GM03348 (cell line): ENCODE results near the gene ADRA2C.

Experiments
- DNase-seq: peaks from one replicate; pipeline ENCODE4 v3.0.0; 2012; ENCODE audit warnings: low spot score

The ADRA2C gene

GRCh38 chr4:3733195-3733594, 33.0 kb upstream of the ADRA2C start:
- no peak for DNase-seq

- DNase-seq = no peak
These were observed 31.0 kb upstream of the ADRA2C start for GRCh38 chr4:3735196-3735595.

- DNase-seq = no peak
These were observed 29.9 kb upstream of the ADRA2C start for GRCh38 chr4:3736290-3736689.

DNA sequence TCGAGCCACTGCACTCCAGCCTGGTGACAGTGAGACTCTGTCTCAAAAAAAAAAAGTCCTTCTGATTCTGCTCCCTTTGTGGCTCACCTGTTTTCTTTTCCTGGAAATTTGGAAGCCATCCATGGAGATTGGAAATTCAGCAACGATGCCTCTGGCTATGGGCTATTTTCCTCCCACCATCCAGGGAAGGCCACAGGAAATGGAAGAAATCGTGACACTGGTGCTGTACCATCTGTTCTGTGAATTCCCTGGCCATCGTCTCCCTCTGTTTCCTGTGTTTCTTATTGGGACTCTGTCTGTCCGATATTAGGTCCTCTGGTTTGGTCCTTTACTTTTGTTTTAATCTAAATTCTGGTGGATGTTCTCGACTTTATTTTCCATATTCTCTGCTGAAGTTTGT, 29.4 kb upstream of the ADRA2C start:
- DNase-seq = no peak

DNA sequence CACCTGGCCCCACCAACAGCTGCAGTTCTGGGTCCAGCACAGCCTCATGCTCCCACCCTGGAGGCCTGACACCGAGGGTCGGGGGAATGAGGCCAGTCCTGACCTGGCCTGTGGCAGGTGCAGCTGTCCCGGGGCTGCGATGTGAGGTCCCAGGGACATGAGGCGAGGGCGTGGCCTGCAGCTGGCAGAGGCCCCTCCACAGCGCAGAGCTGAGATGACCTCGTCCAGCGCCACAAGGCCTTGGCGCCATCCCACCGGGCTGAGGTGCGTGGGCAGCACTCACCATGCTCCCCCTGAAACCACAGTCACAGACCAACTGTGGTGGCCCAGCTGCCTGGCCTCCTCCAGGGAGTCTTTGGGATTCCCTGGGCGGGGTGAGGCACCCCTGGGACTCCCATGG, 26.6 kb upstream of the ADRA2C start:
- DNase-seq = no peak

- DNase-seq = no peak
These were observed 25.9 kb upstream of the ADRA2C start for GRCh38 chr4:3740256-3740655.

- no peak for DNase-seq
These were observed 24.8 kb upstream of the ADRA2C start for GRCh38 chr4:3741217-3742011.

DNA sequence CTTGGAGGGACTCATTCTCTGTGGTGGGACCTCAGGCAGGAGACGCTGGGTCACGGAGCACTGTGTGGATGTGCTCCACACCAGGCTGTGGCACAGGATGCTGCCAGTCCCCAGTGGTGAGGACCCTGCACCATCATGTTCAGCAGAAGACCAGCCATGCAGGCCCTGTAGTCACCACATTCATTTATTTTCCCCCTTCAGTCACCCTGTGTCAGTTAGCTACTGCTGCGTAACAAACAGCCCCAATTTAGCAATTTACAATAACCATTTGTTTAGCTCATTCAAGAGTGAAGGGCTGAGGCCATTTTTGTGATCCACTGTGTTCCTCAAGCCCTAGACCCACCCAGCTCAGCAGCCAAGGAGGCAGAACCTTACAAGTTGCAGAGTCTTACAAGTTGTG, 23.6 kb upstream of the ADRA2C start:
- DNase-seq = no peak

DNA sequence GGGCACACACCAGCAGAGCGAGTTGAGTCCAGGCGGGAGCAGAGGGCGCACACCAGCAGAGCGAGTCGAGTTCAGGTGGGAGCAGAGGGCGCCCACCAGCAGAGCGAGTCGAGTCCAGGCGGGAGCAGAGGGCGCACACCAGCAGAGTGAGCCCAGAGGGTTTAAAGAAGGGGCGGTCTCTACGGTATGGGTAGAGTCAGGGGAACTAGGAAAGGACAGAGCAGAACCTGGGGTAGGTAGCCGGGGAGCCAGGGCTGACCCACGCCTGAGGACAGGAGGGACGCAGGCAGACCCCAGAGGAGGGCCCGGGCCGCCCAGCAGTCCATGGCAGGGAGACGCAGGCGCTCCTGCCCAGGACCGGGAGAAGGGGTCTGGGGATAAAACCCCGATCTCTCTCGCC, 22.0 kb upstream of the ADRA2C start:
- no peak for DNase-seq

- no peak for DNase-seq
These were observed 21.3 kb upstream of the ADRA2C start for GRCh38 chr4:3744901-3745300.

DNA sequence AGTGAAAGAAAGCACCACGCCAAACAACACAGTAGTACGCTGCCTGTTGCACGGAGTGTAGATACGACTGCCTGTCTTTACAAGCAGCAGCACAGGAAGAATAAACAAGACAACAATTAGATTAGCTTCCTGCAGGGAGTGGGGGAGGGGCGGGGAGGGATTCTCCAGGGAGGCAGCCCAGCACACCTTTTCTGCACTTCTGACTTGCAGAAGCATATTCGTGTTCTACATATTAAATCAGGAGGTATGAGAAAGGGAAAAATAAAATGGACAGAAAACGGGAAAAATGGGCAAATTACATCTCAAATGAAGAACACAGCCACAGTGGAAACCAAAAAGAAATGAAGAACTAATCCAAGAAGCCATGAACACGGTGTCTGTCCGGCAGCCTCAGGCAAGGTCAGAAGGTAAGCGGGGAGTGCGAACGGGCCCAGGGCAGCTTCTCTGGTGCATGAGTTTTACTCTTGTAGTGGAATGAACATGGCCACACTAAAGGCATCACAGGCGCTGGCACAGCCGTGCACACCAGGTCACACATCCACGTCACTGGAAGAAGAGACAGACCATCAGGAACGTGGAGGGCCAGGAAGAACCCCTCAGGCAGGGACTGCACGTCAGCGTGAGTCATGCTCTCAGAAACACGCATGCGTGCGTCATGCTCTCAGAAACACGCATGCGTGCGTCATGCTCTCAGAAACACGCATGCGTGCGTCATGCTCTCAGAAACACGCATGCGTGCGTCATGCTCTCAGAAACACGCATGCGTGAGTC, 20.1 kb upstream of the ADRA2C start:
- DNase-seq = no peak

DNA sequence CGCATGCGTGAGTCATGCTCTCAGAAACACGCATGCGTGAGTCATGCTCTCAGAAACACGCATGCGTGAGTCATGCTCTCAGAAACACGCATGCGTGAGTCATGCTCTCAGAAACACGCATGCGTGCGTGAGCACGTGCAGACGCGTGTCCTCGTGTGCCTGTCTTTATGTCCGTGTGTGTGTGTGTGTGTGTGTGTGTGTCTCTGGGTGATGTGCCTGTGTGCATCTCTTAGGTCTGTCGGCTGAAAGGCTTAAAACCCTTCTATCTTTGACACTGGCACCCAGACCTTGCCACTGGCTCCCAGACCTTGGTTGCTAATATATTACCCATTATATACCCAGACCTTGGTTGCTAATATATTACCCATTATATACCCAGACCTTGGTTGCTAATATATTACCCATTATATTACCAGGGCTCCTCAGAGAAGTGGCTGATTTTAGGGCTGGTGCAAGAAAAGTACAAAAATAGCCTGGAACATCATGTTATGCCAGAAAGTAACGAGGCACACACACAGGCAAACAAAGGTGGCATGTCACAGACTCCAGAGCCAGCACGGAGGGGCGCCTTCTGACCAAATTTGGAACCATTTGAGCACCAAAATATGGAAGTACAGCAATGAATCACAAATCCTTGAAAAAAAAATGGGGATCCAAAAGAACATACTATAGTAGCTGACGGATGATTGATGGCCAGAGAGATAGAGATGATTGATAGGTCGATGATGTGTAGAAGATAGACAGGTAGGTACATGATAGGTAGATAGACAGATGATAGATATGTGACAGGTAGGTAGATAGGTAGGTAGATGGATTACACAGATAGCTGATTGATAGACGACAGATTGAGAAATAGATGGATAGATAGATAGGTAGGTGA, 19.2 kb upstream of the ADRA2C start:
- DNase-seq = no peak

DNA sequence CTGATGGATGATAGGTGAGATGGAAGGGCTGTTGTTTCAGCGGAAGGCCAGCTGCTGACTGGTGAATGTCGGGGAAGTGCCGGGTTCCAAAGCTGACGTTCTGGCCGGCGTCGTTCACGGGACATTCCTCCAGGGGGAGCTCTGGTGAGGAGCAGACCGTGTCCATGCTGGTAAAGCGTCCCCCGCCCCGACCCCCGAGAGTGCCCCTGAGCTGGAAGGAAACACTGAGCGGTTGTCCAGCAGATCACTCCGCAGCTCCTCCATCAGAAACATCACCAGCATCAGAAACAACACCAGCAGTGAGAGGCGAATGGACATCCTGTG, 18.6 kb upstream of the ADRA2C start:
- peak; percentile 32 for DNase-seq

- DNase-seq = no peak
These were observed 17.9 kb upstream of the ADRA2C start for GRCh38 chr4:3748136-3748898.

GRCh38 chr4:3749081-3749480, 17.1 kb upstream of the ADRA2C start:
- DNase-seq = no peak

GRCh38 chr4:3750334-3750733, 15.9 kb upstream of the ADRA2C start:
- DNase-seq = no peak

DNA sequence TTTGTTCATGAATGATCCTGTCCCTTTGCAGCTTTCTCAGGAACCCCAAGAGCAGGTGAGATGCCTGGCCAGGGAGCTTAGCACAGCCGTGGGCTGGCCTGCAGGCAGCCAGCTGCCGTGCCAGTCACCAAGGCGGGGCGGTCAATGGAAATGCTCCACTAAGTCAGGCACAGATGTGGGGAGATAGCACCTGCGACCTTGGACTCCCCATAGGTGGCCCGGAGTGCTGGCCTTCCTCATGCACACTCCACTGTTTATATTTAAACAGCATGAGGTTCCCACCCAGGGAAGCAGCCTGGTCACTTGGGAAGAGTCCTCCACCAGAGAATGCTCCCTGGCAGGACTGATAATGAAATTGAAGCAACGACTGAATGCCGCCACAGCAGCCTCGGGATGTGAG, 14.2 kb upstream of the ADRA2C start:
- DNase-seq = no peak

DNA sequence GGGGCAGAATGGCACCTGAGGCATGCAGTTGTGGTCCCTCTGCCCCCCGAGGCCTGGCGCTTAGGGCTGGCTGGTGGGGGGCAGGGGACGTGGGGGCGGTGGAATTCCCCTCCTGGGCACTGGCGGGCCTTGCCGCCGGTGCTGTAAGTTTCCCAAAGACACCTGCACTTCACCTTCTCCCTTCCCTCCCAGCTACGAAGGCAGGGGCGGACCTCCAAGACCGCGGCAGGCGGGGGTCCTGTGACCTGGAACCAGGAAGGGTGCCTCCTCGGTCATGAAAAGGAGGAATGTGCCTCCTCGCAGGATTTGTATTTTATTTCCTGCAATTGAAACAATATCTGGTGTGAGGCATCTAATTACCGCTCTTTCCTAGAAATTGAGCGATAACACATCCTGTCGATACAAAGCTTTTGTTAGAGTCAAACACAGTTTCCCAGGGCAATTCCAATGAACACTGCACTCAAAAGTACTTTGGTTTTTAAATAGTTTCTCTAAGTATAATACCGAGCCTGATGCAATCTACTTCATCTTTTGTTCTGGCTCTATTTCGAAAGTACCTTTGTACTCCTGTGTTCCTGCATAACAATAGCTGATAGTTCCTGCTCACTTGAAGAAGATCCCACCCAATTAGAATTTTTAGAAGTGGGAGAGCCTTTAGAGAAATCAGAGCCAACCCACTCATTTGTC, 12.3 kb upstream of the ADRA2C start:
- DNase-seq = no peak

GRCh38 chr4:3756343-3757059, 9.7 kb upstream of the ADRA2C start:
- no peak for DNase-seq

DNA sequence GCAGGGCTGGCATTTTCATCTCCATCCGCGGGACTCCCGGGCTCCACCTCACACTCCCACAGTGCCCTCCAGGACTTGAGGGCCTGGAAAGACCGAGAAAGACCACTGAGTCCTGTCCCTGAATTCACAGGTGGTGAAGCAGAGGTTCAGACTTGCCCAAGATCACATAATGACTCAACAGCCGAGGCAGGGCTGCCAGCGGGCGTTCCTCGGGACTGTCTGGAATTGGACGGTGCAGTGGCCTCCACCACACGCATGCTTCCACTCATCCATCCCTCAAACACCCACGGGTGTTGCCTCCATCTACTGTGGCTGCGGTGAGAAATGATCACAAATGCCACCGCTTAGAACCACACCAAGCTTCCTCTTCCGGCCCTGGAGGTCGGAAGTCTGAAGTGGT, 6.9 kb upstream of the ADRA2C start:
- DNase-seq = peak; percentile 31

DNA sequence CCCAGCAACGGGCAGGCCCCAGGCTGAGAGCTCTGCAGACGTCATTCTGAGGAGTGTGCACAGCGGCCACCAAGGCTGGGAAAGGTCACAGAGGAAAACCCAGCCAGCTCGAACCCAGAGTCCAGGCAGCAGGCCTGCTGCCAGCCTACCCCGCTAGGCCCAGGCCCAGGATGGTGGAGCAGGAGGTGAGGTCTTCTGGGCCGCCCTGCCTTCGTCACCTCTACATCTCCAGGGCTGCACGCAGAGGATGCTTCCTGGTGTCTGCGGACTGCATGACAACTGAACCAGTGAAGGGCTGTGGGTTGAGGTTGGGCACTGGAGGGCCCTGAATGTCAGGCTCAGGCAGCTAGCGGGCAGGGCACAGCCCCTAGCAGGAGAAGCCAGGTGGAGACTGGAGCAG, 5.8 kb upstream of the ADRA2C start:
- DNase-seq = no peak
